NCI-H510A treated with DMSO at 0.1 percent for 48 hours (cell line): ENCODE data around the gene BLACAT1.
"Not testable (repeated sequence)": the region's sequence is repeated elsewhere in the genome, so short reads cannot be mapped to it uniquely, and the experiment has no call there.

Experiments used
- DNase-seq: peaks from one replicate; lab custom pipeline; 2025; lab: John Stamatoyannopoulos, UW

The BLACAT1 gene

DNA sequence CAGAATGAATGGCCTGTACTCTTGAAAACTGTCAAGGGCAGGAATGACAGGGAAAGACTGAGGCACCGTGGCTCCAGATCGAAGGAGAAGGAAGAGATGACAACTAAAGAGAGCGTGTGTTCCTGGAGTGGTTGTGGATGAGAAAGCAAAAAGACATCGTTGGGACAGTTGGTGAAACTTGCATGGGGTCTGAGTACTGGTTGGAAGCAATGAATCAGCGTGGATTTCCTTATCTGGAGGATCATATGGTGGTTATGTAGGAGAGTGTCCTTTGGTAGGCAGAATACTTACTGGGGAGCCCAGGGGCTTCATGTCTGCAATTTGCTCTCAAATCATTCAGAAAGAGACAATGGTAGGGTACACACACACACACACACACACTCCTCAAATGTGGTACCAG is 47.9 kb downstream of the BLACAT1 start:
- no peak for DNase-seq

DNA sequence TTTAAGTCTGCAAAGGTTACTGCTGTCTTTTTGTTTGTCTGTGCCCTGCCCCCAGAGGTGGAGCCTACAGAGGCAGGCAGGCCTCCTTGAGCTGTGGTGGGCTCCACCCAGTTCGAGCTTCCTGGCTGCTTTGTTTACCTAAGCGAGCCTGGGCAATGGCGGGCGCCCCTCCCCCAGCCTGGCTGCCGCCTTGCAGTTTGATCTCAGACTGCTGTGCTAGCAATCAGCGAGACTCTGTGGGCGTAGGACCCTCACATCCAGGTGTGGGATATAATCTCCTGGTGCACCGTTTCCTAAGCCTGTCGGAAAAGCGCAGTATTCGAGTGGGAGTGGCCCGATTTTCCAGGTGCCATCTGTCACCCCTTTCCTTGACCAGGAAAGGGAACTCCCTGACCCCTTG is 49.6 kb downstream of the BLACAT1 start:
- not testable (repeated sequence) for DNase-seq
